GM19193 (cell line): ENCODE results near the gene WBP2.

Source experiments
- POLR2A ChIP-seq: IDR thresholded peaks from 4 replicates; pipeline ENCODE4 v1.6.1; 2011; ENCODE audit not compliant: insufficient read depth, insufficient read length; ENCODE audit errors: extremely low read depth

Gene WBP2

DNA sequence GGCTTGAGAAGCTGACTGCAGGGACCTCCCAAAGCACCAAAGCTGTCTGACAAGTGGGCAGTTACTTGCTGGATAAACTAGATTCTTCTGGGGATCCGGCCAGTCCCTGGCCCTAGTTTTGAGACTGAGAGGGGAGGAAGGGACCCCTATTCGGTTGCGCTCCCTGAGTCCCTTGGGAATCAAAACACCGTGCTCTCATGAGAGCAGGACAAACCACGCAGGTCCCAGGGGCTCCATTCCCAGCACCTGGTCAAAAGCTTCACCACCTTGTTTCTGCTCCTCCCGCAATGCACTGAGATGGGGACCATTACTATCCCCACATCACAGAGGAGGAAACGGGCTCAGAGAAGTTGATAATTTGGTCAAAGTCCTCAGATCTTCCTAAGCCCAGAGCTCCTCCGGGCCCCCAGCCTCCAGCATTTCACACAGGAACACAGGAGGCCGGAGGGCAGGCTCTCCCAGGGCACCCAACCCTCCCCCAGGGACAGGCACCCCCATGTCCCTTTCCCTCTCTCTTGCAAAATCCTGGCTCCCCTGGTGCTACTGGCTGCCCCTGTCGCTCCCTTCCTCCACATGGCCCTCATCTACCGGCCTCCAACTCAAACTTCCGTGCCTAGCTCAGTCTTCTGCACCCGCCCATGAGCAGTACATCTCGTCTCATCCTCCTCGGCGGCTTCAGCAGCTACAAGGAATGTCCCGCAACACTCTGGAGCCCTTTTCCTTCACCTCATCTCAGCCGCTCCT lies 38.3 kb upstream of the WBP2 start:
- TF ChIP-seq POLR2A: no peak

DNA sequence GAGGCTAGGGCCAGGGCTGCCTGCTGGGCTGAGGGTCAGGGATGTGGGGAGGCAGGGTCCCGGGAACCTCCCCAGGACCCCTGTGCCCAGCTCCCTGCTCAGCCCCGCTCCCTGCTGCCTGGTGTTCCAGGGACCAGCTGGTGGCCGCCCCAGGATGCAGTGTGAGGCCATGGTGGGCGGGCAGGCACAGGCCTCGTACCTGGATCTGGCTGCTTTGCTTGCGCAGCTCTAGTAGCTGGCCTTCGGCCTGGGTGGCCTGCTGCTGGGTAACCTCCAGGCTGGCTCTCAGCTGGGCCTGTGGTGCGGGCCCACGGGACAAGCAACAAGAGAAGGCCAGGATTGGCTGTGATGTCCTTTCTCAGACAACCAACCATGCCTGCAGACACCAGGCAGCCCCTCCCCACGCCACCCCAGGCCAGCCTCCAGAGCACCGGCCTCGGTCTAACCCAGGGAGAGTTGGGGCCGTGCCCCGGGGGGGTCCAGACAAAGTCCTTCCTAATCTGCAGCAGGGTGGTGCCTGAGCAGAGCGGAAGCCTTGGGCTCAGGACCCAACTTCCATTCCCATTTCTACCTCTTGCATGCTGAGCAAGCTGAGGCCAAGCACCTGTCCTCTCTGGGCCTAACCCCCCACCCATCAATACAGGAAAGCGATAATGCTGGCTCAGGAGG lies 37.6 kb upstream of the WBP2 start:
- TF ChIP-seq POLR2A: no peak

DNA sequence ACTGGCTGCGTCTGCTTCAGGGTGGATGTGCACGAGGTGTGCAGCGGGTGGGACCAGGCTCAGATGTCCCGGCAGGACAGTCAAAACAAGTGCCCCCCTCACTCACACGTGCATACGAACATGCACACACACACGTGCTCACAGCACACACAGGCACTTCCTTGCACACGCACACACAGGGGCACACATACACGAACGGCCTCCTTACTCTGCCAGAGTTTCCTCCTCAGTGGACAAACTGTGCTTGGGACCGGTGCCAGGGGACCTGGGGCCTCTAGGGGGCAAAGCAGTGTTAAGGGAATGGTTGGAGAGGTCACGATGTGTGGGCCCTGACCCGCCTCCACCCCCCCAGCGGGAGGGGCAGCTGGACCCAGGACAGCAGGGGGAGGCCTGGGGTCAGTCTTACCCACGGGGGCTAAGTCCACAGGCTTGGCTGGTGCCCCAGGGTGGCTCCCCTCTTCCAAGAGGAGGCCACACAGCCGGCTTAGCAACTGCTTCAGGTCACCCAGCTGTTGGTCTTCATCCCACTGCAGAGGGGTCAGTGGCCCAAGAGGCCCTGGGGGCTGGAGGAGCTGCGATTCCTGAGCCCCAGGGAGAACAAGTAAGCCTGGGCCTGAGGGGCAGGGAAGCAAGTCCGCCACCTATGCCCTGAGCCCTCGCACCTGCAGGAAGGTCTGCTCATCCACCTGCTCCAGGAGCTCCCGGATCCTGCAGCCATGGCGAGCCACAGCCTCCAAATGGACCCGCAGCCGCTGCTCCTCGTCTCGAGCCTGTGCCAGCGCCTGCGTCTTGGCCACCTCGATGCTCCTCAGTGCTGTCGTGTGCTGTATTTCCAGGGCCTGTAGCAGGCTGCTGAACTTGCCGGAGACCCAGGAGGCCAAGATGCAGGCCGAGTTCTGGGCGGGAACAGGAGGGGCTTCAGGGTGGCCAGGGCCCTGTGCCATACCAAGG lies 36.7 kb upstream of the WBP2 start:
- no peak for TF ChIP-seq POLR2A

DNA sequence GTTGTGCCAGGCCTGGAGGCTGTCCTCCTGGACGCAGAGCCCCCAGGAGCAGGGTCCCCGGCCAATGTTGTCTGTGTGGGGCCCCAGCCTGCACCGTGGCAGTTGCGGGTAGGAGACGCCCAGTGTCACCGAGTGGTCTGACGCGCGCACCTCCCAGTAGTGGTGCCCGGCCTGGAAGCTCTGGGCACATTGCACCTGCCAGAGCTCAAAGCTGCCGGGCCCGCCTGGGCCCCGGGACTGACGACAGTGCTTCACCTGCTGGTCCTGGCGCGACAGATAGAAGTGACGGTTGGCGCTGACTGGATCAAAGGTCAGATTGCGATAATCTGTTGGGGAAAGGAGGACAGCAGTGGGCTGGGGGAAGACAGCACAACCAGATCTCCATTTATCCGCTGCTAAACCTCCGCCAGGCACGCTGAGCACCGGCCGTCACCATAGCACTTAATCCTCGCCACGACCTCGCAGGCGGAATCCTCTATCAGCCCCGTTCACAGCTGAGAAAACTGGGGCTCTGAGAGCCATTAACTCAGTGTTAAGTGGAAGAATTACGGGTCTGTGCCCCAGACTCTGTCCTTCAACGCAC lies 36.0 kb upstream of the WBP2 start:
- TF ChIP-seq POLR2A: no peak

DNA sequence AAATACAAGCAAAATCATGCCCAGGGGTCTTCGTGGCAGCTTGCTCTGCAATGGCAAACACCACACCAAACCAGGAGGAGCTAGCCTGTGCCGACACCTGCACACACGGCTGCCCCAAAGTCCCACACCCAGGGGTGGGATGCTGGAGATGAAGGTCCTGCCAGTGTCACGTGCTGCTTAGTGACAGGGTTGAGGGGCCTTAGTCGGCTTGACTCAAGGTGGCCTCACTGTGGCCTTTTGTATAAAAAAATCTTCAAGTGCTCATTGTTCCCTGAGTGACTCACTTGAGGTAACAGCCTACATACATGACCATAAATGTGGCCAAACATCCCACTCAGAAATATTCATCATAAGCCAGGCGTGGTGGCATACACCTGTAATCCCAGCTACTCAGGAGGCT lies 34.3 kb upstream of the WBP2 start:
- no peak for TF ChIP-seq POLR2A

DNA sequence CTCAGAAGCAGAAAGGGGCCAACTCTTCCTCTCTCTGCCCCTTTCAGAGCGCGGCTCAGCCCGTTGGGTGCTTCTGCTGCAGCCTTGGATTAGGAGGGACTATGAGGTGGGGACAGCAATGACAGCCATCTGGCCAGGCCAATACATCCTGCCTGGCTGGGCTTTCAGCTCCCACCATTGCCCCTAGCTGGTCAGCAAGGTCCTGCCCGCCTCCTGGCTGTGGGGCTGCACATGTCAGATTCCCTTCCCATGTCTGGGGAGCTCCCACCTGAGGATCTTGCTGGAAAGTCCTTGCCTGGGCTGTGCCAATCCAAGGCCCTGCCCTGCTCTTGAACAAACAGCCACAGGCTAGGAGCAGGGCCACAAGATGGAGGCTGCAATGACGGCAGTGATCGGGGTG lies 33.3 kb upstream of the WBP2 start:
- TF ChIP-seq POLR2A: no peak

DNA sequence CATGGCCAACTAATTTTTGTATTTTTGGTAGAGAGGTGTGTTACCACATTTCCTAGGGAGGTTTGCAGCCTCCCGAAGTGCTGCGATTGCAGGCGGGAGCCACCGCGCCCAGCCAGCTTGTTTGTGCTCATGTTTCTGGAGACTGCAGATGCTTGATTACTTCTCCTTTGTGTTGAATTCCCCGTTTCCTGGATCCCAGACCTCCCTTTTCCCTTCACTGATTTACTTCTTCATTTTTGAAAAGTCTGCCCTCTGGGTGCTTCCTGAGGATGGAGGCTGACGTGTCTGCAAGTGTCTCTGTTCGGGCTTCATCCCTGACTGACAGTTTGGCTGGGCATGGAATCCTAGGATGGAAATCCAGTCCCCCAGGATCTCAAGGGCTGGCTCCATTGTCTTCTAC lies 30.3 kb upstream of the WBP2 start:
- no peak for TF ChIP-seq POLR2A

DNA sequence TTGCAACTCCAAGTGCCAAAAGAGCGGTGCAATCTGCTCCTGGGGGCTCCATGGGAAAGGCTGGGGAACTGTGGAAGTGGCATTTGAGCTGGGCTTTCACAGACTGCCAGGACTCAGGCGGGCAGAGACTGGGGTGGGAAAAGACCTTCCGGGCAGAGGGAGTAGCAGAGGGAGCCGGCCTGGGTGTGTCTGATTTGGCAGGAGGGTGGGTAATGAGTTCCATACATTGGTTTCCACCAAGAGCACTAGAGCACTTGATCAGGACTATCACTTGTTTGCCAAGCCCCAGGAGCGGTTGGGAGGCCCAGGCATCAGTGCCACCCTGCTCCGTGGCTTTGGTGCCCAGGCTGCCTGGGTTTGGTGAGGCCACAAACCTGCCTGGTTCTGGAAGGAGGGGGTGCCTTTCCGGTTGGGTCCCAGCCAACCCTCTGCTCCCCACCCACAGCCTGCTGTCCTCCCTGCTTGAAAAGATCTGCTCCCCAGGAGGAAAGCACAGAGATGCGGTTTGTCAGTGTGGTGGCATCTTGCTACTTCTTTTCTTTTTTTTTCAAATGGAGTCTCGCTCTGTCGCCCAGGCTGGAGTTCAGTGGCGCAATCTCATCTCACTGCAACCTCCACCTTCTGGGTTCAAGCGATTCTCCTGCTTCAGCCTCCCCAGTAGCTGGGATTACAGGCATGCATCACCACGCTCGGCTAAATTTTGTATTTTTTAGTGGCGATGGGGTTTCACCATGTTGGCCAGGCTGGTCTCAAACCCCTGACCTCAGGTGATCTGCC lies 26.7 kb upstream of the WBP2 start:
- TF ChIP-seq POLR2A: no peak

DNA sequence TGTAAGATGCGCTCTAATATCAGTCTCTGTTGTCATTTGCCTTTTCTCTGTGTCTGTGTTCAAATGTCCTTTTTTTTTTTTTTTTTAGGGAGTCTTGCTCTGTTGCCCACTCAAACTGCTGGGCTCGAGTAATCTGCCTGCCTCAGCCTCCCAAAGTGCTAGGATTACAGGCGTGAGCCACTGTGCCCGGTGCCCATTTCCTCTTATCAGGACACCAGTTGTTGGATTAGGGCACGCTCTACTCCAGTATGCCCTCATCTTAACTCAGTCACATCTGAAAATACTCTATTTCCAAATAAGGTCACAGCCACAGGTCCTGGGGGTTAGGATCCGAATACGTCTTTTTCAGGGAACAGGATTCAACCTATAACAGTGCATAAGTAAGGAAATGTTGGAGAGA lies 25.1 kb upstream of the WBP2 start:
- TF ChIP-seq POLR2A: no peak

DNA sequence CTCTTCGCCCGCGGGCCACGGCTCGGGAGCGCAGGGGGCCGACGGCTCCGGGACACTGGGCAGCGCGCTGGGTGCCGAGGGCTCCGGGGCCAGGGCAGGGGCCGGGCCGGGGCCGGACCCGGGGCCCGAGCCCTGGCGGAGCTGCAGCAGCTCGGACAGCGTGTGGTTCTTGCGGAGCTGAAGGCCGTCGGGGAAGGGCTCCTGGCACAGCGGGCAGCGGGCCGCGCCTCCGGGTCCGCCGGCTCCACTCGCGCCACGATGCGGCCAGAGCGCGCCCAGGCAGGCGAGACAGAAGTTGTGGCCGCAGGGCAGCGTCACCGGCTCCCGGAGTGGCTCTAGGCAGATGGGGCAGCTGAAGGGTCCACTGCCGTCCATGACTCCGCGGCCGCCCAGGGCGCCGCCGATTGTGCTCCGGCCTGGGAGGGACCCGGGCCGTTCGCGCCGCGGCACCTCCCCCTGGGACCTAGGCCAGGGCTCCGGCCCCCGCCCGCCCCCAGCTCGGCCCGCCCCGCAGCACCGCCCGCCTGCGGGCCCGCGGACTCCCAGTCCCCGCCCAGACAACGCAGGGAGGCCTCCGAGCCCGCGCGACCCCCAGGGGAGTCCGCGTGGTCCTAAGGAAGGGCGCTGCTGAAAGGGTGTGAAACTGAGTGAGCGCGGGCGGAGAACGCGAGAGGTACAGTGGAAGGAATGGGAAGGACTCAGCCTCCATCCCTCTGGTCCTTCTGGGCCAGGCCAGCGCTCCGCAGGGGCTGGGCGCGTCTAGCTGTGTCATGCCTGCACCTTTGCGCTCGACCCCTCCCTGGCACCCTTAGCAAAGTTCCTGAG lies 23.3 kb upstream of the WBP2 start, which contains the start of gene TRIM47:
TSS of gene TRIM47 (minus strand) at position 408 of the 825 bp plus-strand sequence. CDS start at position 375, 33 bp downstream.
- TF ChIP-seq POLR2A: no peak

DNA sequence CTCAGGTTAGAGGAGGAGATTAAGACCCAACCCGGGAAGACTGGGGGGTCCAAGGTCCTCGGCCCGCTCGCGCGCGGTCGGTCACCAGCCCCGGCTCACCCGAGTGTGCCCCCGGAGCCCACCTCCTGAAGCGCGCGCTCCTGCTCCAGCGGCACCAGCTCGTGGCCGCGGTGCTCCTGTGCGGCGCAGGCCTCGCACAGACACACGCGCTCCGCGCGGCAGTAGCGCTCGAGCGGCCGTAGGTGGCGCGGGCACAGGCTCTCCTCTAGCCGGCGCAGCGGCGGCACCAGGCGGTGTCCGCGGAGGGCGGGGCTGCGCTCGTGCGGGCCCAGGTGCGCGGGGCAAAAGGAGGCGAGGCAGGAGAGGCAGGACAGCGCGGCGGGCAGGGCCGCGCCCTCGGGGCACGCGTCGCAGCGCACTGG lies 22.6 kb upstream of the WBP2 start:
- peak; percentile 43 for TF ChIP-seq POLR2A

DNA sequence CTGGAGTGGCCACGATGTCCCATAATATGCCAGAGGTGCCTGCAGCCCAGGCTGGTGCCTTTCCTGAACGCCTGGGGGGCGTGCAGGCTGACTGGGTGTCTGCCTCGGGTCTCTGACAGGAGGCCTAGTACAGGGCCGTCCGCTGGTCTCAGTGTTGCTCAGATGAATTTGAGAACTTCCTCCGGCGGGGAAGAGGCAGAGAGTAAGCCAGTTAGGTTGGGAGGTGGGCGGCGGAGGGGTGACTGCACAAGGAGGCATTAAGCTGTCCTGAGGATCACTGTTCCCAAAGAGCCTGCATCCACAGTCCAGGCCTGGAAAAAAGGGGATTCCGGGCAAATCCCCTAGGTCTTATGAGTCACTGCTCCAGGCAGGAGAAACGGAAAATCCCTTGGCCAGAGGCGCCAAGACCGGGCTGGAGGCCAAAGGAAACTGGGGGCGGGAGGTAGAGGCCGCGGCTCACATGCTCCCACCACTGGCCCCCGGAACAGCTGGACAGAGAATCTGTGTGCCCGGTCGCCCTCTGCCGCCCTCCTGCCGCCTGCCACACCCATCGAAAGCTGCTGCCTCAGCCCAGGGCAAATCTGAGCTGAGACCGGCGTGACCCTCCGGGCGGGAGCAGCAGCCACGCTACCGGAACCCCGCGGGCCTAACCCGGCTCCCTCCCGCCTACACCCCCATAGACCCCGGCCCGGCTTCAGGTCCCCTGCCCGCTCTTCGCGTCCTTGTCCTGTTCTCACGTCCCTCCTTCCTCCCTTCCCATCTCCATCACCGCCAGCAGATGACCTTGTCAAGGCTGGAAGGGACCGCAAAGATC lies 22.0 kb upstream of the WBP2 start:
- TF ChIP-seq POLR2A: no peak

DNA sequence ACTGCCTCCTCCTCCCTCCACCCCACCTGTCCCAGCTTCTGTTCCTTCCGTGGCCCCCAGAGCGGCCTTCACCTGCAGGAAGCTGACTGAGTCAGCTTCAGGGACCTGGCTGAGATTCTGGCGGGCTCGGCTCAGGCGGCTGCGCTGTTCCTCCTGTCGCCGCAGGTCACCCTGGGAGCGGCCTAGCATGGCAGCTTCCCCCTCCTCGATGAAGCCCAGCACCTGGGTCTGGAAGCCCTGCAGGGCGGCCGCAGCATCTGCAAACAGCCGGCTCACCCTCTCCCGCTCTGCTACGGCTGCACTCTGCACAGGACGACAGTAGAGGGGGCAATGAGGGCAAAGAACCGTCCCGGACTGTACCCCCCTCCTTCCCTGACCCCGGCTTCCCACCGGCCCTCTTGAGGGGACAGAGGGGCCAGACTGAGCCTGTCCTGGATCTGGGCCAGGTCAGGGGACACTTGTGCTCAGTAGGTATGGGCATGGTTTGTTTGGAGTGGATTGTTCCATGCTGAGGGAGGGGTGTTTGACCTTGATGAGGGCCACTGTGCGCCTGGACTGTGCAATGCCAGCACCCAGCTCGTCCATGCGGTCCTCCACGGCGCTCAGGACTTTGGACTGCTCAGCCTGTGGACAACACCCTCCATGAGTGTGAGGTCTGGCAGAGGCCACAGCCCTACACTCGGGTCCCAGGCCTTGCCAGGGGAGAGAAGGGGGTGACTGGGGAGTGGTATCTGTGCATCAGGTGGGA lies 21.2 kb upstream of the WBP2 start:
- peak; percentile 50 for TF ChIP-seq POLR2A

DNA sequence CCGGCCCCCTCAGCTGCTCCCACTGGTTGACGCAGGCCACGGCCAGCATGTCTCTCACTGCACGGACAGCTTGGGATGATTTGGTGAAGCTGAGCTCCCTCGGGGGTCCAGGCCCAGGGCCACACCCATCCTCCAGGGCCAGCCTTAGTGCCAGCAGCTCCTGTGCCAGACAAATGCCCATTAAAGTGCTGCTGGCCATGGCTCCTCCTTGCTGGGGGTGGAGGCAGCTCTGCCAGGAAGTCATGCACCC lies 20.7 kb upstream of the WBP2 start:
- TF ChIP-seq POLR2A: no peak
